Transverse colon (tissue), 4 donors: Measurements from ENCODE around the gene RND3.

Source experiments
- EP300 ChIP-seq: sonication (generic); formaldehyde crosslinking; IDR thresholded peaks from one replicate; pipeline ENCODE4 v1.6.1; 2017; ENCODE audit warnings: antibody characterized with exemption, low read depth
- POLR2A ChIP-seq: fragments of 450-650 bp; IDR thresholded peaks from one replicate; pipeline ENCODE4 v1.6.1; 2016; ENCODE audit warnings: antibody characterized with exemption, mild to moderate bottlenecking, moderate library complexity
- POLR2AphosphoS5 ChIP-seq, 3 donors: sonication (generic); formaldehyde crosslinking; IDR thresholded peaks; one replicate each; pipeline ENCODE4 v1.6.1; 2016; ENCODE audit warnings: antibody characterized with exemption in 3 of 3
- TF ChIP-seq, protein P1 (sequence below), 5 experiments: fragments of 200-600 bp in 3 of 5; fragments of 450-650 bp in 2 of 5; sonication (generic) in 3 of 5; IDR thresholded peaks; 1 replicate in 2 of 5; 2 replicates in 3 of 5; pipeline ENCODE4 v1.5.1; 2016 to 2017; ENCODE audit warnings: antibody characterized with exemption in 5 of 5, inconsistent platforms in 3 of 5, mild to moderate bottlenecking in 2 of 5, moderate library complexity in 1 of 5

DNA sequence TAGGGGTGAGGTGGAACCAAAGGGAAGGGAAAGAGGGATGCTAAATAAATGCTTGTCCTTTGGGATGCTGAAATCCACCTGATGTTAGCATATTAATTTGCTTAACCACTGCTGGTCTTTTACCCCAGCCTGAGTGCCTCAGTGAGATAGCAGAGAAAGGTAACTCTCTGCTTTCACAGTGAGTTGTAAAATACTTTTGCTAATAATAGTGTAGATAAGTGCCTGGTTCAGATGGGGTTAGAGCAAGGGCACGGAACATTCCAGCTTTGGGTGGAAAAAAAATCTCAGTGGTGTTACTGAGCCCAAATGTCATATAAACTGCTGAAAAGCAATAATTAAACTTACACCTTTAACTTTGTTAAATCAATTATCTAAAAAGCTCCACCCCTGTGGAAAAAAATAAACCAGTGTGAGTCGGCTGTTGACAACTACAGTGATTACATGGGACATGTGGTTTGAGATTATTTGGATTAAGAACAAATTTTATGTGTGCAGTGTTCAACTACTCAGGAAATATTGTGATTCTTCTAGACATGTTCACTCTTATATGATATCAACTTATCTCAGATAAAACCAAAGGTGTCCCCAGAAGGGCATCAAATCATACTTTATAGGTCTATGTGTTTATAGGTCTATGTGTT is 21.1 kb upstream of the RND3 start:
- TF ChIP-seq, protein P1, sequence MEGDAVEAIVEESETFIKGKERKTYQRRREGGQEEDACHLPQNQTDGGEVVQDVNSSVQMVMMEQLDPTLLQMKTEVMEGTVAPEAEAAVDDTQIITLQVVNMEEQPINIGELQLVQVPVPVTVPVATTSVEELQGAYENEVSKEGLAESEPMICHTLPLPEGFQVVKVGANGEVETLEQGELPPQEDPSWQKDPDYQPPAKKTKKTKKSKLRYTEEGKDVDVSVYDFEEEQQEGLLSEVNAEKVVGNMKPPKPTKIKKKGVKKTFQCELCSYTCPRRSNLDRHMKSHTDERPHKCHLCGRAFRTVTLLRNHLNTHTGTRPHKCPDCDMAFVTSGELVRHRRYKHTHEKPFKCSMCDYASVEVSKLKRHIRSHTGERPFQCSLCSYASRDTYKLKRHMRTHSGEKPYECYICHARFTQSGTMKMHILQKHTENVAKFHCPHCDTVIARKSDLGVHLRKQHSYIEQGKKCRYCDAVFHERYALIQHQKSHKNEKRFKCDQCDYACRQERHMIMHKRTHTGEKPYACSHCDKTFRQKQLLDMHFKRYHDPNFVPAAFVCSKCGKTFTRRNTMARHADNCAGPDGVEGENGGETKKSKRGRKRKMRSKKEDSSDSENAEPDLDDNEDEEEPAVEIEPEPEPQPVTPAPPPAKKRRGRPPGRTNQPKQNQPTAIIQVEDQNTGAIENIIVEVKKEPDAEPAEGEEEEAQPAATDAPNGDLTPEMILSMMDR (IDR thresholded peaks at IDR 0.05): no peak
- TF ChIP-seq POLR2AphosphoS5 (IDR thresholded peaks at IDR 0.05) (no peak), POLR2A (no peak), EP300 (no peak)
